HepG2 (cell line): ENCODE data around the gene PBOV1. TPM values are rescaled to one million over a fixed set of nuclear protein-coding genes. Genes with fewer than 3 reads are reported as not detected.
A peak's percentile ranks its signal among the peaks of the same experiment; 100 is the strongest.

Source experiments
- ATF4 ChIP-seq, 2 experiments: fragments of 450-650 bp in 1 of 2; sonication (generic) in 1 of 2; formaldehyde crosslinking; IDR thresholded peaks; 2 replicates each; pipeline versions ENCODE4 v1.5.0 to v1.8.0; 2020 to 2022; ENCODE audit warnings: mild to moderate bottlenecking in 1 of 2, missing genetic modification reagents in 1 of 2
- CEBPB ChIP-seq: IDR thresholded peaks from 2 replicates; pipeline ENCODE4 v1.6.1; 2011; ENCODE audit warnings: low read depth, low read length, improper control_type of control experiment, borderline replicate concordance
- CREM ChIP-seq, 2 experiments: sonication (generic) in 1 of 2; formaldehyde crosslinking in 1 of 2; IDR thresholded peaks; 2 replicates each; pipeline versions ENCODE4 v1.4.0 to v1.6.1; 2016 to 2020; ENCODE audit warnings: antibody characterized with exemption in 1 of 2, mild to moderate bottlenecking in 1 of 2, missing genetic modification reagents in 1 of 2
- HHEX ChIP-seq: IDR thresholded peaks from 2 replicates; pipeline ENCODE4 v1.6.1; 2016; ENCODE audit warnings: control low read depth
- HOXA9 ChIP-seq: sonication (generic); formaldehyde crosslinking; IDR thresholded peaks from 2 replicates; pipeline ENCODE4 v1.8.1; 2022; ENCODE audit warnings: missing genetic modification reagents, mild to moderate bottlenecking, moderate library complexity, borderline replicate concordance
- KDM1A ChIP-seq: IDR thresholded peaks from 2 replicates; pipeline ENCODE4 v1.6.1; 2016; ENCODE audit warnings: missing compliant biosample characterization
- POGZ ChIP-seq: sonication (generic); formaldehyde crosslinking; IDR thresholded peaks from 2 replicates; pipeline ENCODE4 v1.4.0; 2020; ENCODE audit warnings: mild to moderate bottlenecking, missing genetic modification reagents
- RORA ChIP-seq: sonication (generic); formaldehyde crosslinking; IDR thresholded peaks from 2 replicates; pipeline ENCODE4 v1.5.0; 2020; ENCODE audit warnings: mild to moderate bottlenecking, missing genetic modification reagents, moderate library complexity
- TBL1XR1 ChIP-seq: fragments of 150-350 bp; IDR thresholded peaks from 2 replicates; pipeline ENCODE4 v1.6.1; 2014; ENCODE audit warnings: borderline replicate concordance, low read length; ENCODE audit not compliant: partially characterized antibody
- ZBED4 ChIP-seq: sonication (generic); formaldehyde crosslinking; IDR thresholded peaks from 2 replicates; pipeline ENCODE4 v1.4.0; 2020; ENCODE audit warnings: missing genetic modification reagents, borderline replicate concordance
- ZNF225 ChIP-seq: sonication (generic); formaldehyde crosslinking; IDR thresholded peaks from 2 replicates; pipeline ENCODE4 v1.4.0; 2020; ENCODE audit warnings: mild to moderate bottlenecking, missing genetic modification reagents
- ZNF251 ChIP-seq: sonication (generic); formaldehyde crosslinking; IDR thresholded peaks from 2 replicates; pipeline ENCODE4 v1.9.0; 2021; ENCODE audit warnings: mild to moderate bottlenecking, missing genetic modification reagents
- ZNF501 ChIP-seq: sonication (generic); formaldehyde crosslinking; IDR thresholded peaks from 2 replicates; pipeline ENCODE4 v1.5.1; 2020; ENCODE audit warnings: mild to moderate bottlenecking, moderate library complexity, missing genetic modification reagents
- ZNF891 ChIP-seq: sonication (generic); formaldehyde crosslinking; IDR thresholded peaks from 2 replicates; pipeline ENCODE4 v1.5.0; 2020; ENCODE audit warnings: mild to moderate bottlenecking, missing genetic modification reagents
- ZSCAN12 ChIP-seq: sonication (generic); formaldehyde crosslinking; IDR thresholded peaks from 2 replicates; pipeline ENCODE4 v1.9.0; 2021; ENCODE audit warnings: mild to moderate bottlenecking, missing genetic modification reagents
- polyA plus RNA-seq, 8 experiments: library from polyadenylated mRNA; depleted of rRNA in 3 of 8; stranded (reverse) in 7 of 8; unstranded in 1 of 8; fragments of >200 nt; fragmentation: Illumina TruSeq in 4 of 8; extraction: Trizol in 4 of 8; gene quantifications; 2 replicates each; pipeline versions ENCODE4 v1.2.1 to v1.2.3, GENCODE V29; 2011 to 2016; ENCODE audit warnings: low read depth in 4 of 8, missing spikeins in 1 of 8, mixed read lengths in 1 of 8; ENCODE audit not compliant: insufficient read depth in 1 of 8
- total RNA-seq, 5 experiments: library from RNA; depleted of rRNA; stranded (reverse); fragments of >200 nt; fragmentation: Illumina TruSeq; extraction: Trizol; gene quantifications; 2 replicates each; pipeline ENCODE4 v1.2.3, GENCODE V29; 2016; ENCODE audit warnings: low read depth in 1 of 5
- TF ChIP-seq, protein P1 (sequence below): sonication (generic); formaldehyde crosslinking; IDR thresholded peaks from 2 replicates; pipeline ENCODE4 v1.4.0; 2020; ENCODE audit warnings: missing genetic modification reagents, borderline replicate concordance
- TF ChIP-seq, protein P2 (sequence below): IDR thresholded peaks from 2 replicates; pipeline ENCODE4 v1.6.1; 2016; ENCODE audit warnings: missing biosample characterization, missing genetic modification reagents, low read depth

Gene PBOV1
- total and polyA plus RNA-seq, 2 of the 13 experiments (the other 11 are each of a cell fraction or from before 2014, with no cell fraction given), result not detected

- peak; percentile 15; the same call in 1 of the 2 replicates for TF ChIP-seq ZBED4 (CRISPR knock-in tag)
- TF ChIP-seq ZSCAN12 (CRISPR knock-in tag), result no peak
- TF ChIP-seq HOXA9 (CRISPR knock-in tag), result no peak
- TF ChIP-seq CREM (IDR thresholded peaks at IDR 0.05), result peak; percentile 71
- no peak for TF ChIP-seq CREM (CRISPR knock-in tag; IDR thresholded peaks at IDR 0.05)
- no peak for TF ChIP-seq ZNF225 (CRISPR knock-in tag)
- TF ChIP-seq, protein P1, sequence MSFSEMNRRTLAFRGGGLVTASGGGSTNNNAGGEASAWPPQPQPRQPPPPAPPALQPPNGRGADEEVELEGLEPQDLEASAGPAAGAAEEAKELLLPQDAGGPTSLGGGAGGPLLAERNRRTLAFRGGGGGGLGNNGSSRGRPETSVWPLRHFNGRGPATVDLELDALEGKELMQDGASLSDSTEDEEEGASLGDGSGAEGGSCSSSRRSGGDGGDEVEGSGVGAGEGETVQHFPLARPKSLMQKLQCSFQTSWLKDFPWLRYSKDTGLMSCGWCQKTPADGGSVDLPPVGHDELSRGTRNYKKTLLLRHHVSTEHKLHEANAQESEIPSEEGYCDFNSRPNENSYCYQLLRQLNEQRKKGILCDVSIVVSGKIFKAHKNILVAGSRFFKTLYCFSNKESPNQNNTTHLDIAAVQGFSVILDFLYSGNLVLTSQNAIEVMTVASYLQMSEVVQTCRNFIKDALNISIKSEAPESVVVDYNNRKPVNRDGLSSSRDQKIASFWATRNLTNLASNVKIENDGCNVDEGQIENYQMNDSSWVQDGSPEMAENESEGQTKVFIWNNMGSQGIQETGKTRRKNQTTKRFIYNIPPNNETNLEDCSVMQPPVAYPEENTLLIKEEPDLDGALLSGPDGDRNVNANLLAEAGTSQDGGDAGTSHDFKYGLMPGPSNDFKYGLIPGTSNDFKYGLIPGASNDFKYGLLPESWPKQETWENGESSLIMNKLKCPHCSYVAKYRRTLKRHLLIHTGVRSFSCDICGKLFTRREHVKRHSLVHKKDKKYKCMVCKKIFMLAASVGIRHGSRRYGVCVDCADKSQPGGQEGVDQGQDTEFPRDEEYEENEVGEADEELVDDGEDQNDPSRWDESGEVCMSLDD (CRISPR knock-in tag), result no peak
- no peak for TF ChIP-seq ZNF891 (CRISPR knock-in tag)
- no peak for TF ChIP-seq RORA
- TF ChIP-seq CEBPB, result peak; percentile 54; the same call in 1 of the 2 replicates
- TF ChIP-seq ATF4 (CRISPR knock-in tag; IDR thresholded peaks at IDR 0.05), result peak in 1 of 2 experiments; percentile 64; a peak in 1 of 4 replicates
- no peak; the same call in 1 of the 2 replicates for TF ChIP-seq ZNF501
- peak; percentile 48; the same call in 1 of the 2 replicates for TF ChIP-seq HHEX
- peak; percentile 79; the same call in 1 of the 2 replicates for TF ChIP-seq KDM1A (CRISPR knock-in tag)
- peak; percentile 83 for TF ChIP-seq TBL1XR1
- no peak for TF ChIP-seq ZNF251
- TF ChIP-seq, protein P2, sequence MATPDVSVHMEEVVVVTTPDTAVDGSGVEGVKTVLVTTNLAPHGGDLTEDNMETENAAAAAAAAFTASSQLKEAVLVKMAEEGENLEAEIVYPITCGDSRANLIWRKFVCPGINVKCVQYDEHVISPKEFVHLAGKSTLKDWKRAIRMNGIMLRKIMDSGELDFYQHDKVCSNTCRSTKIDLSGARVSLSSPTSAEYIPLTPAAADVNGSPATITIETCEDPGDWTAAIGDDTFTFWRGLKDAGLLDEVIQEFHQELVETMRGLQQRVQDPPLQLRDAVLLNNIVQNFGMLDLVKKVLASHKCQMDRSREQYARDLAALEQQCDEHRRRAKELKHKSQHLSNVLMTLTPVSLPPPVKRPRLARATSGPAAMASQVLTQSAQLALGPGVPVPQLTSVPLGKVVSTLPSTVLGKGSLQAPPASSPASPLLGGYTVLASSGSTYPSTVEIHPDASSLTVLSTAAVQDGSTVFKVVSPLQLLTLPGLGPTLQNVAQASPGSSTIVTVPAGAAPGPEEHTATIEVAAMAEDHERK (CRISPR knock-in tag), result no peak
- peak; percentile 100 for TF ChIP-seq POGZ (CRISPR knock-in tag)
These were observed 4.7 kb upstream of the PBOV1 start (continued) for GRCh38 chr6:138222901-138223546.
